ENCODE data around the gene DDX31.

Gene DDX31

GRCh38 chr9:132632413-132633129 lies 37.2 kb downstream of the DDX31 start:
- no peak for DNase-seq

- no peak for DNase-seq
Observed at GRCh38 chr9:132631685-132632084, 38.1 kb downstream of the DDX31 start.

DNA sequence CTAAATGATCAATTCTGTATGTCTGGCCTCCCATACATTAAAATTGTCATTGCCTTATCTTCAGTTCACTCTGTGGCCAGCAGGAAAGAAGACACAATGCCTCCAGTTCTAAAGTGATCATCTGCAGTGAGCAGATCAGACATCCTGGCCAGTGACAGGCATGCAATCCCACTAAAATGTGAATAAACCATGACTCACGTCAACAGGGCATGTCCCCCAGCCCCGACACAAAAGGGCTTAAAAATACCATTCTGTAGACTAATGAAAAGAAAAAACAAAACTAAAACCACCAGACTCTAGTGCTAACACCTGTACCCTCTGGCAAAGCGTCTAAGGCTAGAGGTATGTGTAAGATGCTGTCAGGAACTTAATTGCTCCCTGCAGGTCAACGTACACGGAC lies 38.5 kb downstream of the DDX31 start:
- no peak for DNase-seq

GRCh38 chr9:132630811-132631210 lies 39.0 kb downstream of the DDX31 start:
- DNase-seq = no peak

DNA sequence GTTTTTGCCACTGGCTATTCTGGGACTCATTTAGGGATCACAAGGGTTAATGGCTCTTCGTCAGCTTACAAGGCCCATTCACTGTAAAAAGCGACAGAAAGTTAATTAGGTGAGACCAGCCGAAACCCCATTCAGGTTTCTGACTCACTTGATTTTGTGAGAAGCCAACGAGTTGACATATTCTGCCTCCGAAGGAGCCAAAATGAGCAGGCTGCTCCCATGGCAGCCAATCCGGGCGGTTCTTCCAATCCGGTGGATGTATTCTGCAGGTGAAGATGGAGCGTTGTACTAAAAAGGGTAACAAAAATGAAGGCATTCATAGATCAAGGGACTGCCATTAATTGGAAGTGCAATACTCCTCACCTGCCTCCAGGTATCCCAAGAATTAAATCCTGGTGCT lies 39.7 kb downstream of the DDX31 start:
- DNase-seq = no peak

GRCh38 chr9:132628746-132629145 lies 41.0 kb downstream of the DDX31 start:
- DNase-seq = no peak

DNA sequence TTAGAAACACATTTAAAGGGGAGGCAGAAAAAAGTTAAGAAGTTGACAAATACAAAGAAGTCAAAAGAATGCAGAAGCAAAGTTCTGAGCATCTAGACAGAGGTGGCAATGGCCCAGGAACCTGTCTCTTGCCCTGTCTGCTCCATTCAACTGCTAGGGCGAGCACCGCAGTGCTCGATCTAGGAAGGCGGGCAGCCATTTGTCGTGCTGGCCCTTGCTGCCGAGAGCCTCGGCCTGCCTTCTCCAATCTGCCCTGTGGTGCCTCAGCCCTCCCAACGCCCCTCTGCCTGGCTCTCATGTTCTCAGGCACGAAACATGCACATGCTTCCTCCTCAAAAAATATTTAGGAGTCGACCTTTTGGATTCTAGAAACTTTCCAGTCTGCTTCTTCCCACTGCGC lies 42.2 kb downstream of the DDX31 start:
- DNase-seq = no peak

GRCh38 chr9:132627106-132627505 lies 42.7 kb downstream of the DDX31 start:
- DNase-seq = no peak

- DNase-seq = no peak
Observed at GRCh38 chr9:132626285-132626684, 43.5 kb downstream of the DDX31 start.

- no peak for DNase-seq
Observed at GRCh38 chr9:132622159-132622558, 47.6 kb downstream of the DDX31 start.

DNA sequence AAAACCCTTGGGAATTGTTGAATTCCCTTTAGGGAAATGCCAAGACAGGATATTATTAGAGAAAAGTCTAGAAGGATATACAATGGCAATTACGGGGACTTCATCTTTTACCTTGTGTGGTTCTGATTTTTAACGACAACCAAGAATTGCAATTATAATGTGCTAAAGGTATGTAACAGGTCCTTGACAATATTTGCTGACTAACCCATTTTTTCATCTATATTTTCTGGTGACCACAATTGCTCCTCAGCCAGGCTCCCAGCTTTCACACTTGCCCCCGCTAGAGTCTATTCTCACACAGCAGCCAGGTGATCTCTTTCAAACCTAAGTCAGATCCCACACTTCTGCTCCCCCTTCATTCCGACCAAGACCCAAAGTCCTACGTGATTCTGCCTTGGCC lies 53.1 kb downstream of the DDX31 start:
- no peak for DNase-seq

DNA sequence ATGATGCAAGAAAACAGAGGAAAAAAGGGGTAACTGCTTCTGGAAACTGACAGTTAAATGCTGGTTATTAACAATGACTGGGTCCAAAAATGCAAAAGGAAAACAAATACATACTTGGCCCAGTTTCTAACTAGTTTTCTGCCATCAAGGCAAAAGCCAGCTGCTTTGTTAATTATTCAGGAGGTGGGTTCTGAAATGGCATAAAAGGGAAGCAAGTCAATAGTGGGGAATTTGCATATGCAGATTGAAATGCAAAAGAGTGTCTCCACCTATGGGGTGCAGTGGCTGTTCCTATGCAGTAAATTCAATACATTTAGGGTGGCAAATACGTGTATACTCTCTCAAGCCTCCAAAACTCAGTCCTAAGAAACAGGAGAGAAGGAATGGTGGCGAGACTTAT lies 54.0 kb downstream of the DDX31 start:
- DNase-seq = no peak

DNA sequence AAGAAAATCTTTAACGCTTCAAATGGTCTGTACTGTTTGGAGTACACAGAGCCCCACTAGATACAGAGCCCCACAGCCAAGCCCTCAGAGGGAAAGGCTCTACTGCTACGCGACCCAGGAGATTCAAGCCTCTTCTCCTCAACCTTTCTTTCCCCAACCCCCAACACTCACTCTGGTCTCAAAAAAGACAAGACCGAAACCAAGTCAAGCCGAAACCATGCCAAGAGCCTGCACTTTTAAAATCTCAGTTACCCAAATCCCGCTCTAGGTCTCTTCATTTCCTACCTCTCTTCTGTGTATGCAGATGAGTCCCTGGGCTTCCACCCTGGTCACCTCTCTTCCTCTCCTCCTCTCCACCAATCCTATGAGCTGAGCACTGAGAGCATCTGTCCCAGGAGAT lies 55.5 kb downstream of the DDX31 start:
- DNase-seq = no peak

DNA sequence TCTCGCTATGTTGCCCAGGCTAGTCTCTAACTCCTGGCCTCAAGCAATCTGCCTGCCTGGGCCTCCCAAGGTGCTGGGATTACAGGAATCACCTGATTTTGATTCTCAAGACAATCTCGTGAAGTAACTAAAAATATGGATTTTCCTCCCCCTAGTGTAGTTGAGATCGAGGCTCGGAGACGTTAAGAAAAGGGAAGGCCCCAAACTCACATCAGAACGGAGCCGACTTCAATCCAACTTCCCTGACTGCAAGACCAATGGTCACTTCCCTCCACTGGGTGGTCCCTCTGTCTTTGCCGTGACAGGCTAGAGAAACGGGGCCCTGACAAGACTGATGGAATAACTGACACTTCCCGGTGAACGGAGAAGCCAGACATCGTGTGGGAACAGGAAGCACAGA lies 59.1 kb downstream of the DDX31 start:
- no peak for DNase-seq

GRCh38 chr9:132609829-132610228 lies 60.0 kb downstream of the DDX31 start:
- DNase-seq = no peak

GRCh38 chr9:132609184-132609583 lies 60.6 kb downstream of the DDX31 start:
- DNase-seq = no peak

DNA sequence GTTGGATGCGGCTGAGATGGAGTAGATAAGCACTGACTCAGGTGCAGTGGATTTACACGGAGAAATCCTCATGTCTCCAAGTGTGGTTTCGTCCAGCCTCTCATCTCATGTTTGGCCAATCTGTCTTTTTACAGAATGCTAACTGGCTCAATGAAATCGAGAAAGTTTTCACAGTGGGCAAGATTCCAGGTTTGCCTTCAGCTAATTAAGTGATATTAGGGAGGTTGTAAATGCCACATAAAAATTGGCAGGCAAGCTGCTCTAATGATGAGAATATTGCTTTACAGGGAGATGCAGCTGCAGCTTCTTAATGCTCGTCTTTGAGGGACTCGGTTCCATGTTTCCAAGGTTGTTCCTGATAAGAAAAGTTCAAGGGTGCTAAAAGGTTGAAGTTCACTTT lies 63.7 kb downstream of the DDX31 start:
- no peak for DNase-seq

DNA sequence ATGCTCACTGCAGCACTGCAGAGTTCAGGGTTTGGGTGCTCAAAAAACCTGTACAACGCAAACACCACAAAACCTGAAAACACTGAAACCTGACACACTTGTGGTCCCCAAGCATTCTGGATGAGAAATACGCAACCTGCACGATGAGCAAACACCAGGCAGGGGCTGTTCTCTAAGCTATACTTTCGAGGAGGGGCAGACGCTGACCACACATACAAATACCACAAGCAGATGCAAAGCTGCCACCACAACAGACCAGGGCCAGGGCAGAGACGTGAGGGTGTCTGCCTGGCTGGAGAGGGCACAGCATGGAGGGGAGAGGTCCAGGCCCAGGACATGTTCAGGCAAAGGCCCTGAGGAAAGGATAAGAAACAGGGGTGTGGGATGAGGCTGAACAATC lies 64.4 kb downstream of the DDX31 start:
- no peak for DNase-seq

DNA sequence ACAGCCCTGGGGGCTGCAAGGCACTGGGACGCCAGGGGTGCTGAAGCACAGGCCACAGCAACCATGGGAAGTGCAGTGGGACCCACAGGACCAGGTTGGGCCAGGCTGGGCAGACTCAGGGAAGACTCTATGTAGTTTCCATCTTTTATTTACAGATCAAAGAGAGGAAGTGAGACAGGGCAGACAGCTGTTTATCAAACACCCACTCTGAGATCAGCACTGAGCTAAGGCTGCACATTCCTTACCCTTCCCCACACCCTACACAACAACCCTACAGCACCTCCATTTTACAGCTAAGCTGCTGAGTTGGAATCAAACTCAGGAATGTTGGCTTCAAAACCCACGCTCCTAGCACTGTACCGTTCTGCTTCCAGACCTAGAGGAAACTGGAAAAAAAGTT lies 67.6 kb downstream of the DDX31 start:
- DNase-seq = no peak

- DNase-seq = no peak
Observed at GRCh38 chr9:132600326-132600984, 69.3 kb downstream of the DDX31 start.

GRCh38 chr9:132597073-132597775 lies 72.6 kb downstream of the DDX31 start:
- no peak for DNase-seq

- no peak for DNase-seq
Observed at GRCh38 chr9:132596200-132596599, 73.6 kb downstream of the DDX31 start.

DNA sequence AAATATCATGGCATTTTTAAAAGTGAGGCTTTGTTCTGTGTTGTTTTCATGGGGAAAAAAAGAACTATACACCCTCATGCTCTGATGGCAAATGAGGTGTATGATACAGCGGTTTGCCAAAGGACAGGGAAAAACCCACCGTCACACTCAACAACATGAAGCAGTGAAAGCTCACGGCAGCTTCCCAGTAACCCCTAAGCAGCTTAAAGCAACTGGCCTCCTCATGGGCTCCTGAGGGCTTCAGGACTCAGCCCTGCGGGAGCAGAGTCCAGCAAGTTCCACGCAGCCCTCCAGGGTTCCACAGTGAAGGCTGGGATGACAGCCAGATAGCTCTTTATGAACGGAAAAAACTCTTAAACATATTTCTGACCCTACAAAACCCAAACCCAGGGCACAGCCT lies 74.5 kb downstream of the DDX31 start:
- no peak for DNase-seq

DNA sequence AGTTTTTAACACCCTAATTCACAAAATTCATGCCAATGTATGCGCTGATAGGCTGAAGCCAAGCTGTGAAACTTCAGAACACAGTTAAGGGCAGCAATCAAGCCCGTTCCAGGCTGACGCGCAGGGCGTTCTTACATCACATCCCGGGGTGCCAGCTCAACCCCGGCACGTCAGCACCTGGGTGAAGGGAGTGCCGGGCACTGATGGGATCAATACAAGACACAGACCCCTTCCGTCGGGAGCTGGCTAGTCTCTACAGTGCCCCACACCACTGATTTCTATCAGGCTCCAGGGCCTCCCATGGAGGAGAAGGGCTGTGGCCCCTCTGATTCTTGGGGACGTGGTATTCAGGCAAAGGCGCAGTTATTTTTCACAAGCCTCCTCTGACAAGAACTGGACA lies 75.4 kb downstream of the DDX31 start:
- DNase-seq = no peak
